Parathyroid adenoma (tissue), 2 donors: ENCODE results near the gene UBQLN3.

Experiments used
- H2AFZ ChIP-seq: fragments of 300-600 bp; sonication (generic); one replicate; pipeline ENCODE4 v1.7.0; 2017; ENCODE audit warnings: antibody characterized with exemption, mild to moderate bottlenecking
- H3K27ac ChIP-seq: fragments of 300-600 bp; sonication (generic); one replicate; pipeline ENCODE4 v1.7.0; 2017
- H3K27me3 ChIP-seq: fragments of 300-600 bp; sonication (generic); one replicate; pipeline ENCODE4 v1.7.0; 2017; ENCODE audit warnings: low read length; ENCODE audit not compliant: control insufficient read depth, insufficient read depth
- H3K36me3 ChIP-seq: fragments of 300-600 bp; sonication (generic); one replicate; pipeline ENCODE4 v1.7.0; 2017; ENCODE audit warnings: low read length; ENCODE audit not compliant: control insufficient read depth, insufficient read depth
- H3K4me1 ChIP-seq: fragments of 300-600 bp; sonication (generic); one replicate; pipeline ENCODE4 v1.7.0; 2017; ENCODE audit warnings: control low read depth
- H3K4me2 ChIP-seq: fragments of 300-600 bp; sonication (generic); one replicate; pipeline ENCODE4 v1.7.0; 2017; ENCODE audit warnings: low read length
- H3K4me3 ChIP-seq: fragments of 300-600 bp; sonication (generic); one replicate; pipeline ENCODE4 v1.7.0; 2017; ENCODE audit warnings: low read depth, low read length
- H3K79me2 ChIP-seq: fragments of 300-600 bp; sonication (generic); one replicate; pipeline ENCODE4 v1.7.0; 2017; ENCODE audit warnings: control low read depth
- H3K9ac ChIP-seq: fragments of 300-600 bp; sonication (generic); one replicate; pipeline ENCODE4 v1.7.0; 2017; ENCODE audit warnings: mild to moderate bottlenecking
- H3K9me3 ChIP-seq: fragments of 300-600 bp; sonication (generic); one replicate; pipeline ENCODE4 v1.7.0; 2017; ENCODE audit warnings: low read length; ENCODE audit not compliant: control insufficient read depth
- CTCF ChIP-seq: fragments of 300-600 bp; sonication (generic); IDR thresholded peaks from one replicate; pipeline ENCODE4 v1.7.0; 2017; ENCODE audit warnings: antibody characterized with exemption, mild to moderate bottlenecking
- donor health status: primary hyperparathyroidism.

UBQLN3 gene

DNA sequence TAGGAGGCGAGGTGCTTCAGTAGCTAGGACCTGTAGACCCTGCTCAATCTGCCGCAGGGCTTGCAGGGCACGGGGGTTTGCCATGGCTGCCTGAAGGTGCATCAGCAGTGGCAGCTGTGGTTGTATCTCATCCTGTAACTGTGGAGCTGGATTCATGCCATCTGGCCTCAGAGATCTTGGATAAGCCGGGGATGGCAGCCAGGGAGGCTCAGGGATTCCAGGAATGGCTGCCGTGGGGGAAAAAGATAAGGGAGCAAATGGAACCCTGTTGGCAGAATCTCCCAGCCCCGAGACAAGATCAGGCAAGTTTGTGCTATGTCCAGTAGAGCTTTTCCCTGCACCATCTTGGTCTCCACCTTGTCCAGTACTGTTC, 1.8 kb downstream of the UBQLN3 start:
- Histone ChIP-seq H3K9ac (no peak overlapping the region), H3K4me3 (no peak overlapping the region), H3K27me3 (no peaks in the 10 kb centered on the region), H3K27ac (no peak overlapping the region), H3K36me3 (no peaks in the 10 kb centered on the region), H3K79me2 (no peaks in the 10 kb centered on the region), H3K4me2 (no peak overlapping the region), H3K4me1 (no peaks in the 10 kb centered on the region), H2AFZ (no peak overlapping the region), H3K9me3 (no peaks in the 10 kb centered on the region)
- TF ChIP-seq CTCF = no peak

GRCh38 chr11:5507177-5507932, 2.4 kb downstream of the UBQLN3 start:
- Histone ChIP-seq H3K4me2 (no peak overlapping the region), H3K9me3 (no peaks in the 10 kb centered on the region), H3K79me2 (no peaks in the 10 kb centered on the region), H3K4me1 (no peaks in the 10 kb centered on the region), H2AFZ (no peak overlapping the region), H3K4me3 (no peak overlapping the region), H3K9ac (no peak overlapping the region), H3K27ac (no peak overlapping the region), H3K36me3 (no peaks in the 10 kb centered on the region), H3K27me3 (no peaks in the 10 kb centered on the region)
- TF ChIP-seq CTCF = no peak

GRCh38 chr11:5505363-5506048, 4.3 kb downstream of the UBQLN3 start:
- no peaks in the 10 kb centered on the region for H3K27me3 ChIP-seq
- no peak overlapping the region for H3K4me2 ChIP-seq
- TF ChIP-seq CTCF = no peak
- no peaks in the 10 kb centered on the region for H3K4me1 ChIP-seq
- no peaks in the 10 kb centered on the region for H3K9me3 ChIP-seq
- no peak overlapping the region for H3K4me3 ChIP-seq
- no peaks in the 10 kb centered on the region for H3K36me3 ChIP-seq
- H3K79me2 ChIP-seq = no peaks in the 10 kb centered on the region
- no peak overlapping the region for H3K9ac ChIP-seq
- no peak overlapping the region for H2AFZ ChIP-seq
- H3K27ac ChIP-seq = no peak overlapping the region

GRCh38 chr11:5504403-5504921, 5.3 kb downstream of the UBQLN3 start:
- H3K27me3 ChIP-seq = no peaks in the 10 kb centered on the region
- no peak overlapping the region for H3K4me3 ChIP-seq
- no peak for TF ChIP-seq CTCF
- H3K4me2 ChIP-seq = no peak overlapping the region
- H2AFZ ChIP-seq = no peak overlapping the region
- H3K79me2 ChIP-seq = no peaks in the 10 kb centered on the region
- no peaks in the 10 kb centered on the region for H3K4me1 ChIP-seq
- H3K27ac ChIP-seq = no peak overlapping the region
- H3K36me3 ChIP-seq = no peaks in the 10 kb centered on the region
- no peaks in the 10 kb centered on the region for H3K9me3 ChIP-seq
- H3K9ac ChIP-seq = no peak overlapping the region
